UCSD-AML1 (cell line): ENCODE data around the gene IQGAP1.
"Not testable (repeated sequence)": the region's sequence is repeated elsewhere in the genome, so short reads cannot be mapped to it uniquely, and the experiment has no call there.

ENCODE experiments used
- DNase-seq: peaks from one replicate; lab custom pipeline; 2025; ENCODE audit not compliant: unreplicated experiment; lab: John Stamatoyannopoulos, UW

Gene IQGAP1

DNA sequence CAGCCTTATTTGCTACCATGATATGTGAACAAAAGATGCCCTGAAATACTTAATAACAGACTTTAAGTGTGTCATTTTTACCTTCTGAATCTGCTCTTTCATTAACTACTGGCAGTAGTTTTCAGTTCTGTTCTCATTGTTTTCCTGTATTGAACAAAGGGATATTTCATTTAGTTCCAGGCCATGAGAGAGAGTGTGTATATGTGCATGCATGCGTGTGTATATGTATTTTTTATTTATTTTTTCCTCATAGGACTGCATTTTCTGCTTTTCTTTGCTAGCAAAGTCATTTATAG lies 94.9 kb downstream of the IQGAP1 start:
- no peak for DNase-seq

DNA sequence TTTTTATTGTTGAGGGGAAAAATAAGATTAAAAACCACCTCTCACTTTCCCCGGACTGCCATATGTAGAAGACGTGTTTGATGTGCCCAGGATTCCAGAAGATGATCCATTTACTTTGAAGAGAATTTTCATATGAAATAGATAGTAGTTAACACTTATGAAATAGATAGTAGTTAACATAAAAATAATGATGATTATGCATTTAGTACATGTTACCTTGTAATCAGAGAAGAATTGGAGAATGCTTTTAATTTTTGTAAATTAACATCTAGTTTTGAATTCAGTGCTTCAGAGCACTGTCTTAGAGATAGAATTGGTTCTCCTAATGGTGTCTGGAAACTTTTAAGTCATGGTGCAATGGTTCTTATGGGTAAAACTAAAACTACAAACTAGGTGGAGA lies 95.6 kb downstream of the IQGAP1 start:
- DNase-seq: no peak

DNA sequence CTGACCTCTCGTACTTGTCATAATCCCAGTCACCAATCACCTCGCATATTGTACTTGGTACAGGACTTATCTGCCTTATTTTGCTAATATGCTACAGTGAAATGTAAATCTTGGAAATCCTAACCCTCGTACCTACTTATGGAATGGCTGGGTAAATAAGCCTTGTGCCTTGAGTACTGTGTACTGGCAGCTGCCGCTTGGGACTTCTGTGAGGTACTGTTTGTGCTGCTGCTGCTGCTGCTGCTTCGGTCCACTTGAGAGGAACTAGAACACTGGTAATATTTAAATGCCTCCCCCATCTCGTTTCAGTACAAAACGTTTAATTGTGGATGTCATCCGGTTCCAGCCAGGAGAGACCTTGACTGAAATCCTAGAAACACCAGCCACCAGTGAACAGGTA lies 99.1 kb downstream of the IQGAP1 start:
- no peak for DNase-seq

DNA sequence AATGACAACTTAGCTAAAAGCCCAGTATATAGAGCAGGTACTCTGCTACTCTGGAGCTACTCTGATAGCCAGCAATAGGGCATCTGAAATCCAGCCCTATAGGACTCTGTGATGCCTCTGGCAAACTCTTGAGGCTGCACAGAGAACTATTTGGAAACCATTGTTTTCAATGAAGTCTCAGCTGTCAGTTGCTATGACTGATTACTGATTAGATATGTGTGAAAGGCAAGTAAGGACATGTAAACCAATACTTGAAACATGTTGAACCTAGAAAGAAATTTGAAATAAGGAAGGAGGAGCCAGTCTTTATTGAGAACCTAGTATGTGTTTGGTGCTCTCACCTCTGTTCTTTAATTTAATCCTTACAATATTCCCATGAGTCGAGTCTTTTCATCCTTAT lies 101.5 kb downstream of the IQGAP1 start:
- DNase-seq: no peak

DNA sequence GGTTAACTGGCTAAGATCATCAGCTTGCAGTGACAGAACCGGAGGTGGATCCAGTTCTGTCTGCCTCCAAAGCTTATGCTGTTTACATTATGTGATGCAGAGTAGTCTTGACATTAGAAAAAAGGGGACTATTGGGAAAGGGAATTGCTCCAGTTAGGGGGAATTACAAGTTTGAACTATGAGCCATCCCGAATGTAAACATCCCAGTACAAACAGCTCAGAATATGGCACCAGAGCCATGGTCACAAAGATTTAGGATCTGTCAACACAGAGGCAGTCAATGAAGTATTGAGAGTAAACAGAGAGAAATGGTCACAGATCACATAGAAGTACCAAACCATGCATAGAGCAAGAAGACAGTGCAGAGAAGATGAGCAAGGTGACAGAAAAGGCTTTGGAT lies 101.9 kb downstream of the IQGAP1 start:
- no peak for DNase-seq

DNA sequence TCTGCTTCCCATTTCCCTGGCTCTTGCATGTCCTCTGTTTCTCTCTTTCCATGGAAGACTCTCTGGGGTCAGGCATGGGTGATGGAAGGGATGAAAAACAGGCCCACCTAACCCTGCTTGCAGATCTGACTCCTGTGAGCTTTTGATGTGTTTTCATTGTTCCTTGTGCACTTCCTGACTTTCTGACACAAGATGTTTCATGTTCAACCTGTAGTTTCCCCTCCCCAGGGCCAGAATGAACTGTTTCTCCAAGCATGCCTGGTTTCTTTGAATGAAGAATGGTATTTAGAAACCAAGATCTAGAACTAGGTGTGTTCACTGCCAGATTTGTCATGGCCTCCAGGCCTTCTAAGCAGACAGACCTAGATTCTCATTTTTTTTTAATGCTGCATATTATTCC lies 105.6 kb downstream of the IQGAP1 start:
- no peak for DNase-seq

DNA sequence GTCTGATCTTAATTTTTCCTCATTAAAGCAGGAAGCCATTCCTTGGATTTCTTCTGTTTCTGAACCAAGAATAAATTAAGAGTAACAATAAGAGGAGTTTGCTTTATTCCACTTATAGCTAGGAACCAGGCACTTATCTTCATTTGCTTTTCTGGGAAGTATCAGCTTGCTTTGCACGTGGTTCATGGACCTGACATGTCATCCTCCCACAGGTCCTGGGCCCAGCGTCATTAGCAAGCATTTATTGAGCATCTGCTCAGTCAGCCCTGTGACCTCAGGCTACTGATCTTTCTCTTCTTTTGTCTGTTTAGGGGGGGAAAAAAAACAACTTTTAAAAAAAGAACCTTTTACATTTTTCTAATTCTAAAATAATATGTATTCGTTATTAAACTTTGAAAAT lies 107.0 kb downstream of the IQGAP1 start:
- DNase-seq: no peak

DNA sequence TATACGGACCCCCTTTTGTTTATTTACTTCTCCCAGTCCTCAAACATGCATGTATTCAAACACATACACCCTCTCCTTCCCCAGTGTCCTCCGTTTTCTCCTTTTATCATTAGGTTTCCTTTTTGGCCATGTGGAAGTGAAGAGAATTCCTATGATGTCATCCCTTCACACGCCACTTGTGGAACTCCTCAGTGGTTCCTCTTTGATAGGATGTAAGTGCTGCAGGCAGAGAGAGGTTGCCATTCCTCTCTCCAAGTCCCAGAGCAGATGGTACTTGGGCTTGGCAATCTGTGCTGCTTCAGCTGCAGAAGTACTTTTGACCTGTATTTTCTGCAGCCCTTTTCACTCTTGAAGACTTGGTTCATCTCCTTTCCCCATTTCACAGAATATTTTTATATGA lies 108.7 kb downstream of the IQGAP1 start:
- DNase-seq: no peak

DNA sequence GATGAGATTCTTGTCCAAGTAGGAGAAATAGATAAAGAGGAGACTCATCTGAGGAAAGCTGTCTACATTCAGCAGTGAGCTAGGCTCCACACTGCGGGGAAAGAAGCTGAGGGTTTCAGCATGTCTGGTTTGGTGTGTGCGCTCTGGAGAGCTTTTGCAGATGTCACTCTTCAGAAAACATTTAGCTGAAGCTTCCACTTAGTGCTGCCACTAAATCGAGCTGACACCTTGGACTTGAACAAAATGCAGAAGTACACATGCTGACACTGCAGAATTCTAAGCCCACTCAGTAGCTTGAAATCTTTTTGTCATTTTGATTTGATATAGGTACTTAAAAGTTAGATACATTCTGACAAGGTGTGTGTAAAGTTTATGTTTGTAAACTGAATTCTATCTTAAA lies 109.3 kb downstream of the IQGAP1 start:
- DNase-seq: no peak

DNA sequence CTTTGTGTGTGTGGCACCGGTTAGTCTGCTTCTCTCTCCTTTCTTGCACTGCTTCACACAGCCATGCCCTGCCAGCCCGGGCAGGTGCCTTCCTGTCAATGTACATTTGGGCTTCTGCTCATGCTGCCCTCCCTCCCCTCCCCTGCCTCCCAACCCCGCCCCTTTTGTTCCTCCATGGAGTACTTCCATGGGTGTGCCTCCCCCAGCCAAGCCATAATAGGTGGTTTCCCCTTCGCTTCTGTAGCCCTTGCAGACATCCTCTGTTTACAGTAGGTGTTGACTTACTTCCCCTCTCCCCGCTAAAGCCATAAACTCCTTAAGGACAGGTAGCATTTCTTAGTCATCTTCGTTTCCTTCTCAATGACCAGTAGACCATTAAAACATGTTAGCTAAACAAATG lies 109.9 kb downstream of the IQGAP1 start:
- DNase-seq: no peak

DNA sequence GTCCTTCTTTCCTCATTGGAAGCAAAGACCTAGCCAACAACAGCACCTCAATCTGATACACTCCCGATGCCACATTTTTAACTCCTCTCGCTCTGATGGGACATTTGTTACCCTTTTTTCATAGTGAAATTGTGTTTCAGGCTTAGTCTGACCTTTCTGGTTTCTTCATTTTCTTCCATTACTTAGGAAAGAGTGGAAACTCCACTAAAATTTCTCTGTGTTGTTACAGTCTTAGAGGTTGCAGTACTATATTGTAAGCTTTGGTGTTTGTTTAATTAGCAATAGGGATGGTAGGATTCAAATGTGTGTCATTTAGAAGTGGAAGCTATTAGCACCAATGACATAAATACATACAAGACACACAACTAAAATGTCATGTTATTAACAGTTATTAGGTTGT lies 112.1 kb downstream of the IQGAP1 start:
- DNase-seq: no peak

DNA sequence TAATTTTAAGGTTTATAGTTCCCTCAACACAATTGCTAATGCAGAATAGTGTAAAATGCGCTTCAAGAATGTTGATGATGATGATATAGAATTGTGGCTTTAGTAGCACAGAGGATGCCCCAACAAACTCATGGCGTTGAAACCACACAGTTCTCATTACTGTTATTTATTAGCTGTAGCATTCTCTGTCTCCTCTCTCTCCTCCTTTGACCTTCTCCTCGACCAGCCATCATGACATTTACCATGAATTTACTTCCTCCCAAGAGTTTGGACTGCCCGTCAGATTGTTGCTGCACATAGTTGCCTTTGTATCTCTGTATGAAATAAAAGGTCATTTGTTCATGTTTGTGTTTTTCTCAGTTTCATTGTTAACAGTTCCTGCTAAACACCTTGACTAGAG lies 113.9 kb downstream of the IQGAP1 start:
- no peak for DNase-seq

DNA sequence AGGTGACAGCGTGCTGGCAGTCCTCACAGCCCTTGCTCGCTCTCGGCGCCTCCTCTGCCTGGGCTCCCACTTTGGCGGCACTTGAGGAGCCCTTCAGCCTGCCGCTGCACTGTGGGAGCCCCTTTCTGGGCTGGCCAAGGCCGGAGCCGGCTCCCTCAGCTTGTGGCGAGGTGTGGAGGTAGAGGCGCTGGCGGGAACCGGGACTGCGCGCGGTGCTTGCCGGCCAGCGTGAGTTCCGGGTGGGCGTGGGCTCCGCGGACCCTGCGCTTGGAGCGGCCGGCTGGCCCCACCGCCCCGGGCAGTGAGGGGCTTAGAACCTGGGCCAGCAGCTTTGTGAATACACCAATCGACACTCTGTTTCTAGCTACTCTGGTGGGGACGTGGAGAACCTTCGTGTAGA lies 122.7 kb downstream of the IQGAP1 start:
- not testable (repeated sequence) for DNase-seq

DNA sequence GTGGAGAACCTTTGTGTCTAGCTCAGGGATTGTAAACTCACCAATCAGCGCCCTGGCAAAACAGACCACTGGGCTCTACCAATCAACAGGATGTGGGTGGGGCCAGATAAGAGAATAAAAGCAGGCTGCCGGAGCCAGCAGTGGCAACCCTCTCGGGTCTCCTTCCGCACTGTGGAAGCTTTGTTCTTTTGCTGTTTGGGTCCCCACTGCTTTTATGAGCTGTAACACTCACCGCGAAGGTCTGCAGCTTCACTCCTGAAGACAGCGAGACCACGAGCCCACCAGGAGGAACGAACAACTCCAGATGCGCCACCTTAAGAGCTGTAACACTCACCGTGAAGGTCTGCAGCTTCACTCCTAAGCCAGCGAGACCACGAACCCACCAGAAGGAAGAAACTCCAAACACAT lies 123.2 kb downstream of the IQGAP1 start:
- DNase-seq: not testable (repeated sequence)

DNA sequence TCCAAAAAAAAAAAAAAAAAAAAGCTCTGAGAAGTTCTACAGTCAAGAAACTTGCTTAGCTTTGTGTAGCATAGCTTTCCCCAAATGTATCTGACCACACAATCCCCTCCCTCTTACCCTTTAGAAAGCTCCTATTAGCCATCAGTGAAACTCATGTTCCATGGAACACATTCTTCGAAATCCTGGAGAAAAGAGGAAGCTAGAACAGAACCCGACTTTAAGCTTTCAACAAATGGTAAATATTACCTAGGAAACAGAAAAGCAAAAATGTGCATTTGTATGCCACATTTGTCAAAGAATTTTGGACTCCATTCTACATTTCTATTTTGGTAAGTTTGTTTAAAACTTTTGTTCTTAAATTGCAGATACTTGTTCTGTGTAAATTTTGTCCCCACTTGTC lies 124.2 kb downstream of the IQGAP1 start:
- DNase-seq: no peak

DNA sequence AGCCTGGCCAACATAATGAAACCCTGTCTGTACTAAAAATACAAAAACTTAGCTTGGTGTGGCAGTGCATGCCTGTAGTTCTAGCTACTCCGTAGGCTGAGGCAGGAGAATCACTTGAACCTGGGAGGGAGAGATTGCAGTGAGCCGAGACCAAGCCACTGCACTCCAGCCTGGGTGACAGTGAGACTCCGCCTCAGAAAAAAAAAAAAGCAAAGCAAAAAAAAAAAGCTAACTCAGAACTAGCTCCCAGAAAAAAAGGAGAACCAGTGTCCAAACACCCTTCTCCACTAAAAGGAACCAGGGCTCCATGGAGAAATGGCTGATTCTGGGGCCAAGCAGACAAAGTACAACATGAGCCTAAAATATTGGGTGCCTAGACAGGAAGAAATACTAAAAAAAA lies 124.9 kb downstream of the IQGAP1 start:
- DNase-seq: no peak

DNA sequence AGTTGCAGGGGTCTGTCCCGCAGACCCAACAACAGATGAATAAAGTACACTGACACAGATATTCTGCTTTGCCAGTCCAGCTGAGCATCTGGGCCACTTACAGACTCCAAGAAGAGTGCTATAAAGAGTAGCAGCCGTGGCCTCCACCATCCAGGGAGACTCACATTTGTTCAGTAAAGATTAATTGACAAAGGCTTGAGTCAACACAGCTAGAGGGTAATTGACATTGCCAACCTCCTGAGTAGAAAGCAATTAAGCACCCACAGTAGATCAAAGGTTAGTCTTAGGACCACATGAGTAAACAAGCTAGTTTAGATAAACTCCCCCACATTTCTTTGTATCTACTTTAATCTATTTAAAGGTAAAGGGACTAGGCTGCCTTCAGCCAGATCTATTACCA lies 125.4 kb downstream of the IQGAP1 start:
- no peak for DNase-seq

DNA sequence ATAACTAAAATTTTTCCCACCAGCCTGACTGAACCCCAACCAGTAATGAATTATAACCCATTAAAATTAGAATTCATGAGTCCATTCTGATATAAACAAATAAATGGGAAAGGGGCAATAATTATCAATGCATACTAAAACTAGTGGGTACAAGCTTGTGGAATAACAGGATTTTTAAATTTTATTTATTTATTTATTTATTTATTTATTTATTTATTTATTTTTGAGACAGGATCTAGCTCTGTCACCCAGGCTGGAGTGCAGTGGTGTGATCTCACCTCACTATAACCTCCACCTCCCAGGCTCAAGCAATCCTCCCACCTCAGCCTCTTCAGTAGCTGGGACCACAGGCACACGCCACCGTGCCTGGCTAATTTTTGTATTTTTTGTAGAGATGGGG lies 125.9 kb downstream of the IQGAP1 start:
- not testable (repeated sequence) for DNase-seq

DNA sequence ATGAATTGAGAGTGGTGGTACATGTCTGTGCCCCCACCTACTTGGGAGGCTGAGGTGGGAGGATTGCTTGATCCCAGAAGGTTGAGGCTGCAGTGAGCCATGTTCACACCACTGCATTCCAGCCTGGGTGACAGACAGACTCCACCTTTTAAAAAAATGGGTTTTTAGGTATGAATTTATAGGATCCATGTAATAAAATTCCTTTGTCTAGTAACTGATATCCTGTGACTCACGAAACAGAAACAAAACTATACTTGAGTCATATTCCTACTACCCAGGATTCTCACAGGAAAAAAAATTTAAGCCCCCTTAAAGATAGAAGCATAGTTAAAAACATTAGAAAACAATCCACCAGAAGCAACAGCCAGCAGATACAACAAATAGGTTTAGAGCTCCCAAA lies 131.6 kb downstream of the IQGAP1 start:
- no peak for DNase-seq

DNA sequence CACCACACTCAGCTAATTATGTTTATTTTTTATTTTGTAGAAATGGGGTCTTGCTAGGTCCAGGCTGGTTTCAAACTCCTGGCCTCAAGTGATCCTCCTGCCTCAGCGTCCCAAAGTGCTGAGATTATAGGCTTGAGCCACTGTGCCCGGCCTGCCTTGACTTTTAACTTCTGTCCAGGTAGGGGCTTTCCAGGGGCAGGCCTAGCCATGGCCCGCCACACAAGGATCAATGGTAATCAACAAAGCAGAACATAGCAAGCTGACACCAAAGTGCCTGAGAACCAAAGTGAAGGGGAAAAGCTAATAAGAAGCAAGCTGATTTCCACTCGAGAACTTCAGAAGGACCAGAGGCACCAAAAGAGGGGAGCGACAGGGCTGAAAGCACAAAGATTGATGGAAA lies 132.3 kb downstream of the IQGAP1 start:
- no peak for DNase-seq

DNA sequence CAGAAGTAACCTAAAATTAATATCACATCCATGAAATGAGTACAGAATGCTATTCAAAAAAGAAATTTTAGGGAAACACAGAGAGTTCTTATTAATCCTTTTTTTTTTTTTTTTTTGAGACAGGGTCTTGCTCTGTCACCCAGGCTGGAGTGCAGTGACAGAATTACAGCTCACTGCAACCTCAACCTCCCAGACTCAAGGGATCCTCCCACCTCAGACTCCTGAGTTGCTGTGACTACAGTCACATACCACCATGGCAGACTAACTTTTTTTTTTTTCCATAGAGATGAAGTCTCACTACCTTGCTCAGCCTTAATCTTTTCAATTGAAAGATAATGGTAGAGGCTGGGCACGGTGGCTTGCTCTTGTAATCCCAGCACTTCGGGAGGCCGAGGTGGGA lies 135.3 kb downstream of the IQGAP1 start:
- no peak for DNase-seq

DNA sequence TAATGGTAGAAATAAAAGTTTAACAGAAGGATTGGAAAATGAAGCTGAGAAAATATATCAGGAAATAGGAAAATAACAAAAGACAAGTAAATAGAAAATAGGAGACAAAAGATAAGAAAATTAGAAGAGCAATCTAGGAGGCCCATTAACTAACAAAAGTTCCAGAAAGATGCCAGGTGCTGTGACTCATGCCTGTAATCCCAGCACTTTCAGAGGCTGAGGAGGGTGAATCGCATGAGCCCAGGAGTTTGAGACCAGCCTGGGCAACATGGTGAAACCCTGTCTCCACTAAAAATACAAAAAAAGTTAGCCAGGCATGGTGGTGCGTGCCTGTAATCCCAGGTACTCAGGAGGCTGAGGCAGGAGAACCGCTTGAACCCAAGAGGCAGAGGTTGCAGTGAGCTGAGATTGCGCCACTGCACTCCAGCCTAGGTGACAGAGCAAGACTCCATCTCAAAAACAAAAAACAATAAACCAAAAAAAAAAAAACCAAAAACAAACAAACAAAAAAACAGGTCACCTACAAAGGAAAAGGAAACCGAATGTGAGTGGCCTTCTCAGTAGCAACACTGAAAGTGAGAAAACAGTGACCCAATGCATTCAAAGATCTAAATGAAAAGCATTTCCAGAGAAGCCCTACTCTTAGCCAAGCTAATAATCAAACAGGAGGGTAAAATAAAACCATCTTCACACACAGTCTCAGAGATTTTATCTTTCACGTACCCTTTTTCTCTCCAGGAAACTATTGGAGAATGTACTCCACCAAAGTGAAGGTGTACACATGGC lies 136.2 kb downstream of the IQGAP1 start:
- not testable (repeated sequence) for DNase-seq

DNA sequence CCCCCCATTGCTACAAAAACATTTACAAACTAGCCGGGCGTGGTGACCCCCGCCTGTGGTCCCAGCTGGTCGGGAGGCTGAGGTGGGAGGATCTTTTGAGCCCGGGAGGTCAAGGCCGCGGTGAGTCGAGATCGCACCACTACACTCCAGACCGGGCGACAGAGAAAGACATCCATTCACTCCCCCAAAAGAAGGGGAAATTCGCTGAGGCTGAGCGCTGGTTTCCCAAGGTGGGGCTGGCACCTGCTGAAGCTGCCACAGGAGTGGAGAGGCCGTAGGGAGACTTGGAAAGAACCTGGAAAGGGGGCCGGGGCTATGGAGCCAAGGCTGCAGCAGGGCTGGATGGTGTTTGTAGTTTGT lies 140.9 kb downstream of the IQGAP1 start:
- no peak for DNase-seq
